ENCODE results near the gene PMVK.
"Not testable (repeated sequence)": the region's sequence is repeated elsewhere in the genome, so short reads cannot be mapped to it uniquely, and the experiment has no call there.

PMVK gene

GRCh38 chr1:154925335-154926170 lies 11.0 kb downstream of the PMVK start:
- in situ Hi-C loops (cut with MboI; ENCODE audit: low sequenced_read_pairs), result no loop called here

GRCh38 chr1:154923695-154924094 lies 12.8 kb downstream of the PMVK start:
- in situ Hi-C loops (cut with MboI; ENCODE audit: low sequenced_read_pairs), result no loop called here

GRCh38 chr1:154913273-154913672 lies 23.2 kb downstream of the PMVK start:
- in situ Hi-C loops (cut with MboI; ENCODE audit: low sequenced_read_pairs), result no loop called here

- in situ Hi-C loops (cut with MboI; ENCODE audit: low sequenced_read_pairs), result no loop called here
These were observed 23.8 kb downstream of the PMVK start for GRCh38 chr1:154912755-154913154.

DNA sequence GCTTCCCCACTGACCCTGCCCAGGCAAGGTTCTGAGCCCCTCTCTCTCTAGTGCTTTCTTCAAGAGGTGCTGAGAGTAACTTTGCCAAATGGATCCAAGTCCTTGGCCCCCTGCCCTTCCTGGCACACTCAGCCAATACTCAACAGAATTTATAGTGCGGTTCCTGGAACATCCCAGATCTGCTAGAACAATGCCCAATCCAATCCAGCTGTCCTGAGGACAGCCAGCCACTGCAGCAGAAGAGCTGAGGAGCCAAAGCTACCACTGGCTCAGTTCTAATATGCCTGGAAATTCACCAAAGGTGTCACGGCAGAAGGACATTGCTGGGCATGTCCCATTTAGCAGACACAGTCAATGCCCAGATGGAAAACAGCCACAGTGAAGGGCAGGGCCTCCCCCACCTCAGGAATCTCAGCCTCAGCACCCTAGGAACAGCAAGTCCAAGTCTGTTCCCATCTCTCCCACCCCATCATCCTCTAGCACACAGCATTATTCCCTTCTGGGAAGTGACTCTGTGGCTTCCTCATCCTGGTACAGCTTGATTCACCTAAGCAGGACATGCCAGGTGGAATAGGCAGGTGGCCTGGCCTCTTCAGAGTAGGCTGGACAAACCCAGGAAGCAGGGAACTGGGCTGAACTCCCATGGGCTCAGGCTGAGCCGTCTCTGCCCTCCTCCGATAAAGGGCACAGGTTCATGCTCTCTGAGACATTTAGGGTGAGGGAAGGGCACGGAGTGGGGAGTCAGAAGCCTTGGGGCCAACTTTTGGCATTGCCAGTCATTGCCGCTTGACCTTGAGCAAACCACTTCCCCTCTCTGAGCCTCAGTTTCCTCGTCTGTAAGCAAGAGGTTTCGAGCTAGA lies 24.6 kb downstream of the PMVK start:
- in situ Hi-C loops (cut with MboI; ENCODE audit: low sequenced_read_pairs), result no loop called here

- in situ Hi-C loops (cut with MboI; ENCODE audit: low sequenced_read_pairs), result no loop called here
These were observed 25.7 kb downstream of the PMVK start for GRCh38 chr1:154910851-154911250.

- in situ Hi-C loops (cut with MboI; ENCODE audit: low sequenced_read_pairs), result no loop called here
These were observed 27.6 kb downstream of the PMVK start for GRCh38 chr1:154908937-154909336.

DNA sequence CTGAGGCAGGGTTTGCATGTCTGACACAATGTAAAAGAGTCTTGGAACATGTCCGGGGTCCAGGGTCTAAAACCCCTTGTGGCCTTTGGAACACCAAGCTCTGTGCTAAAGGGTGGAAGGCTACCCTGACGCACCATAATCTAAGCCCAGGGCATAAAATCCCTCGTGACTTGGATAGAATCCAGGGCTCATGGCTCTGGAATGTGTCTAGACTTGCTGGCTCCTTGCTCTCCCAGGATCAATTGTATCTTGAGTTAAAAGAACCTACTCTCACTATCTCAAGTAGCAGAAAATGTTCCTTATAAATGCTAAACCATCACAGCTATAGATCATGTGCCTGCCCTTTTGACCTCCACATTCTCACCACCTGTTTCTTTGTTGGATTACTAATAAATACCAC lies 28.4 kb downstream of the PMVK start:
- in situ Hi-C loops (cut with MboI; ENCODE audit: low sequenced_read_pairs), result not testable (repeated sequence)

DNA sequence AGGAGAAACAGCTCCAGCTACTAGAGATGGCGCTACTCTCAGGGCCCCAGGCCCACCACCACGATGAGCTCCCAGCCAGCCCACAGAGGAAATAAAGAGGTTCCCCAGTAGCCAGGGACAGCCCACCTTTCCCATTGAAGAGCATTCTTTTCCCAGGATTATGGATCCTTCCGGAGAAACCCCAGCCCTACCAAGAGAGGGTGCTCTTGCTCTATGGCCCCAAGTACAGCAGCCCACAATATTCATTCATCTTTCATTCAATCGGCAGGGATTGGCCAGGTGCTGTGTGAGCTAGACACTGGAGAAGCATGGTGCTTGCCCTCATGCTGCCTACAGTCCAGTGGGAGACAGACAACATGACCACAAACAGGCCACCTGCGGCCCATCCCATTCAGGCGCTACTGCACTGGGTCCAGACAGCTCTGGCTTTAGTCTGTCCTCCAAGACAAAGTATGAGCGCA lies 29.9 kb downstream of the PMVK start:
- in situ Hi-C loops (cut with MboI; ENCODE audit: low sequenced_read_pairs), result no loop called here

DNA sequence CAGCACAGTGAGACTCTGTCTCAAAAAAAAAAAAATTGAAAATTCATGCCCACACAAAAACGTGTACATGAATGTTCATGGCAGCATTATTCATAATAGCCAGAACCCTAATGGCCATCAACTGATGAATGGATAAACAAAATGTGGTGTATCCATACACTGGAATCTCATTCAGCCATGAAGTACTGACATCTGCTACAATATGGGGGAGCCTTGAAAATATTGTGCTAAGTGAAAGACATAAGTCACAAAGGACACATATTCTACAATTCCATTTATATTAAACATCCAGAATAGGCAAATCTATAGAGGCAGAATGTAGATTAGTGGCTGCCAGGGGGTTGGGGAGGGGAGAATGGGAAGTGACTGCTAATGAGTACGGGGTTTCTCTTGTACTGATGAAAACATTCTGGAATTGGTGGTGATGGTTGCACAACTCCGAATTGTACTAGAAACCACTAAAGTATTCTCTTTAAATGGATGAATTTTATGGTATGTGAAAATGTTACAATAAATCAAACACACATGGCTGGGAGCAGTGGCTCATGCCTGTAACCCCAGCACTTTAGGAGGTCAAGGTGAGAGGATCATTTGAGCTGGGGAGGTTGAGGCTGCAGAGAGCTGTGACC lies 33.5 kb downstream of the PMVK start:
- in situ Hi-C loops (cut with MboI; ENCODE audit: low sequenced_read_pairs), result no loop called here

- in situ Hi-C loops (cut with MboI; ENCODE audit: low sequenced_read_pairs), result no loop called here
These were observed 34.9 kb downstream of the PMVK start for GRCh38 chr1:154901591-154901990.

GRCh38 chr1:154899041-154899440 lies 37.5 kb downstream of the PMVK start:
- in situ Hi-C loops (cut with MboI; ENCODE audit: low sequenced_read_pairs), result loop anchor here (10.0 kb wide), 1 partner anchor 176 kb away; the partner anchor contains the start of gene EFNA3

GRCh38 chr1:154896771-154897286 lies 39.7 kb downstream of the PMVK start:
- in situ Hi-C loops (cut with MboI; ENCODE audit: low sequenced_read_pairs), result loop anchor here (10.0 kb wide), 1 partner anchor 178 kb away; the partner anchor contains the start of gene EFNA3

DNA sequence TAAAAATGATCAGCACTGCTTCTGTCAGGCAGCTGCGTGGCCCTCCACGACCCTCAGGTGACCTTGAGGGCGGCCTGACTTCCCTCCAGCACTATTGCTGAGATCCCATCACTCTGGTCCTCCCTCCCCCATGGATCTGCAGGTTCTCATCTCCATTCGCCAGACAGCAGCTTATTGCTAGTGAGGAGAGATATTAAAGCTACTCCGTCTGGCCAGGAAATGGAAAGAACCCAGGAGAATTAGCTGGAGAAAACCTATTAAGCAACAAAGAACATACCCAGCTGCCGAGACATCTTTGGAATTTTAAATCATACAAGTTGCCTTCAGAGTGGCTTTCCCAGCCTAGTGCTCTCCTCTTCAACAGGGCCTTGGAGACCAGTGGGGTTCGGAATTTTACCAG lies 40.7 kb downstream of the PMVK start:
- in situ Hi-C loops (cut with MboI; ENCODE audit: low sequenced_read_pairs), result loop anchor here (10.0 kb wide), 1 partner anchor 179 kb away; the partner anchor contains the start of gene EFNA3

DNA sequence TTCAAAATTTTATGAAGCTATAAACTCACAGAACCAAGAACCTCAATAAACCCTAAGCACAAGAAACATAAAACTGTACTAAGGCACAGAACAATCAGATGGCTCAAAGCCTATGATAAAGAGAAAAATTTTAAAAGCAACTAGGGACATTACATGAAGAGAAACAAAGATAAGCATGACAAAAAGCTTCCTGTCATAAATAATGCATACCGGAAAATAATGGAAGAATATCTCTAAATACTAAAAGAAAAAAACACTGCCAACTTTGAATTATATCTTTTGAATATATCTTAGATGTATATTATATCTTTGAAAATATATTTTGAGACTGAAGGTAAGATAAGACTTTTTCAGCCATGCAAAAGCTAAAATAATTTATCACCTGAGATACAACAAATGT lies 45.1 kb downstream of the PMVK start:
- in situ Hi-C loops (cut with MboI; ENCODE audit: low sequenced_read_pairs), result loop anchor here (10.0 kb wide), 1 partner anchor 183 kb away; the partner anchor contains the start of gene EFNA3

DNA sequence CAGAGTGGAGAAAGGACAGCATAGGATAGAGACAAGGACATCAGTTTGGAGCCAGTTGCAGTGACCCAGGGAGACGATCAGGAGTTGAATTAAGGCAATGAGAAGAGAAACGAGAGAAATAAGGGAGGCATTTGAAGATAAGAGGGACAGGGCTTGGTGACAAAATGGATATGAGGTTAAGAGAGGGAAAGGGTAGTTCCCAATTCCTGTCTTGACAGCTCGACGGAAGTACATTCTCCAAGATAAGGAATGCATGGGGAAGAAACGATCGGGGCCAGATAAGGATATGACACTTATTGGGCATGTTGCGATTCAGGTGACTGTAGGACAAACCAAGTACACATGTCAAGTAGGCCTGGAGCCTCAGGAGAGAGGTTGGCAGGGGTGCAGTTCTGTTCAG lies 47.8 kb downstream of the PMVK start:
- in situ Hi-C loops (cut with MboI; ENCODE audit: low sequenced_read_pairs), result no loop called here

DNA sequence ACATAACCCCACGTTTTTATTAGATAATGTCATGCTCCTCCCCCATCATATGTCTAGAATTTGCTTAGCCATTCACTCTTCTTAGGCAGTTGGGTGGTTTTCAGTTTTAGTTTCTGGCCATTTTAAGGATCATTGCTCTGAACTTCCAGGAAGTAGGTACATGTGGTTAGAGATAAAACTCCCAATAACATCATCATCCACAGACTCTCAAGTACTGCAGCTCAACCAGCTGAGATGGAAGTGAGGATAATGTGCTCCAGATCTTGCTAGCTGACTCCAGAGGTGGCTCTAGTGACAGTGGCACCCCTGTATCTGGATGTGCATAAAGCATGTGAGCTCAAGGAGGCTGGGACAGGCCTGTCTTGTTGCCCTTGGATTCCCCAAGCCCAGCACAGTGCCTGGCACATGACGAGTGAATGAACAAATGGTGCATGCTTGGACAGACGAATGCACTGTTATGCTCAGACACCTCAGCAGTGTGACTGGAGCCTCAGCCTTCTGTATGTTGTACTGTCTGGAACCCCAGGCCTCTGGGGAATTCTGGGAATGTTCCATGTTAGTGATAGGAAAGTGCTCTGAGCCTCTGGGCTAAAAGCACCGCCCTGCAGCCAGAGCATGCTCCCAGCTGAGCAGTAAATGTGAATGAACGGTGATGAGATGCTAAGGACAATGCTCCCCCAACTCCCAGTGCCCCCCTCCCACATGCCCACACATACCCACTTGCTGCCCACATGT lies 50.1 kb downstream of the PMVK start:
- in situ Hi-C loops (cut with MboI; ENCODE audit: low sequenced_read_pairs), result no loop called here

GRCh38 chr1:154884869-154885701 lies 51.4 kb downstream of the PMVK start:
- in situ Hi-C loops (cut with MboI; ENCODE audit: low sequenced_read_pairs), result no loop called here
